ENCODE data around the gene TNS1. TPM values are rescaled to one million over a fixed set of nuclear protein-coding genes. Genes with fewer than 3 reads are reported as not detected.

The TNS1 gene
- total and polyA plus RNA-seq, 2 donors: 191 to 576 TPM

DNA sequence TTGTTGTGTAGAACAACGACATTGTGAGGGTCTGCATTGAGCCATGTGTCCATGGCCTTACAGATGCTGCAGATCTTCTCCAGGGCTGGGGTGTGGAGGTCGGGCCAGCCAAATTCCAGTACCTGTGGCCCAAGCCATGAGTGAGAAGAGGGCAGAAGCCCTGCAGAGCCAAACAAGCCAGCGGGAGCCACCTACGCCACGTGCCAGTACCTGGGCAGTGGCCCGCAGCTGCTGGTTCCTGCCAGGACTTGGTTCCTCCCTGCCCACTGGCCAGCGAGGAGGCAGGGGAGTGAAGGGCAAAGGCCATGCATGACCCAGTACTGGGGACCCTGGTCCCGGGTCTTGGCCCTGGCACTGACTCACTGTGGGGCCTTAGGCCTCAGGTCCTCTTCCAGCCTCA is 109.4 kb downstream of the TNS1 start:
- Histone ChIP-seq H3K4me1 (ENCODE audit: insufficient read depth) (no peaks in the 10 kb centered on the region), H3K4me3 (ENCODE audit: low read depth, low read length) (no peak overlapping the region), H3K27ac (ENCODE audit: low read depth) (no peak overlapping the region), H3K36me3 (ENCODE audit: insufficient read depth) (no peaks in the 10 kb centered on the region)
- no peak for DNase-seq (ENCODE audit: extremely low spot score)
- WGBS: 88% methylated on average over 8 of the region's 8 CpGs

DNA sequence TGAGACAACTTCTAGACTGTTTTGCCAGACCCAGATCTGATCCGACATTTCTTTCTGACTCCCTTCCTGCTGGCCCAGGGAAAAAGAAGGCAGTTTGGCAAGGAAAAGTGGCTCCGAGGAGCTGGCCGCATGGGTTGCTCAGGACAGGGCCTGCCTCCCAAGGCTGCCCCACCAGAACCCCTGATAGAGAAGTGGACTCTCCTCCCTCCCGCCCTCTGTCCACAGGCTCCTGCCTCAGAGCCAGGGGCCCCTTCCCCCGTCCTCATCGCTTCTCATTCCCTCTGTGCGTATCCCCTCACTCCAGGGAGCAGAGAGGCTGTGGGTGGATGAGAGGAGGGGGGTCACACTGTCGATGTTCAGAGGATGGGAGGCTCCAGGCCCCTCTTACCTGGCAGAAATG is 110.2 kb downstream of the TNS1 start:
- H3K4me3 ChIP-seq (ENCODE audit: low read depth, low read length): no peak overlapping the region
- no peaks in the 10 kb centered on the region for H3K4me1 ChIP-seq (ENCODE audit: insufficient read depth)
- 78% methylated on average over 8 of the region's 8 CpGs for WGBS
- no peak for DNase-seq (ENCODE audit: extremely low spot score)
- no peaks in the 10 kb centered on the region for H3K36me3 ChIP-seq (ENCODE audit: insufficient read depth)
- no peak overlapping the region for H3K27ac ChIP-seq (ENCODE audit: low read depth)

DNA sequence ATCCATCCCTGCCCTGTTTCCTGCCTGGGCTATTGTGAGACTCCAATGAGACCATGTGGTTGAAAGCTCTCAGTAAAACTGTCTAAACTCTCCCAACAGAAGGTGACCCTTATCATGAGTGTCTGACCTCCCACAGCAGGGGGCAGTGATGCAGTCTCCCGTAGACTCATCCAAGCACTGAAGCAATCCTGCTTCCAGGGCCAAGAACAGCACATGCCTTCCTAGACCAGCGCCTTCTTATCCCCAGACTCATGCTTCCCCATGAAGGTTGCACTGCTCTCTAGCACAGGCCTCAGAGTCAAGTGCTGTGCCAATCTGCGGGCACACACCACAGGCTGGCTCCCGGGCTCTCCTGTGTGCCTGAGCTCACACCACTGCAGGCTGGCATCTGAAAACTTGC is 112.3 kb downstream of the TNS1 start:
- no peak for DNase-seq (ENCODE audit: extremely low spot score)
- H3K4me1 ChIP-seq (ENCODE audit: insufficient read depth): no peaks in the 10 kb centered on the region
- H3K27ac ChIP-seq (ENCODE audit: low read depth): no peak overlapping the region
- H3K36me3 ChIP-seq (ENCODE audit: insufficient read depth): peaks cover 3% of the 10 kb centered on the region
- H3K4me3 ChIP-seq (ENCODE audit: low read depth, low read length): no peak overlapping the region
- 57% methylated on average over 4 of the region's 4 CpGs for WGBS

DNA sequence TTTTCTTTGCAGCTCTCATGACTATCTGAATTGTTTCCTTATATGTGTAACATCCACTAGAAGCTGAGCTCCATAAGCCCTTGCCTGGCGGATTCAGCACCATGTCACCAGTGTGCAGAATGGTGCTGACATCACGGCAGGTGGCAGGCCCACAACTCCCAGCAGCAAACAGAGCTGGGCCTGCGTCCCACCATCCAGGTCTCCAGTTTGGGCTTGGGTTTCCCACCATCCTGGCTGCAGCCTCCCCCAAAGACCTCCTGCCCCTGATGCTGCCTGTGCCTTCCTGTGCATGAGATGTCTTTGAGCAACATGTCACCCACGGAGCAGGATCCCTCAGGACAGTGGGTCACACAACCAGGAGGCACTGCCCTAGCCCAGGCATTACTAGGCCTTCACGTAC is 113.1 kb downstream of the TNS1 start:
- DNase-seq (ENCODE audit: extremely low spot score): no peak
- Histone ChIP-seq H3K27ac (ENCODE audit: low read depth) (no peak overlapping the region), H3K36me3 (ENCODE audit: insufficient read depth) (peaks cover 7% of the 10 kb centered on the region), H3K4me1 (ENCODE audit: insufficient read depth) (no peaks in the 10 kb centered on the region), H3K4me3 (ENCODE audit: low read depth, low read length) (no peak overlapping the region)
- 75% methylated on average over 5 of the region's 5 CpGs for WGBS

DNA sequence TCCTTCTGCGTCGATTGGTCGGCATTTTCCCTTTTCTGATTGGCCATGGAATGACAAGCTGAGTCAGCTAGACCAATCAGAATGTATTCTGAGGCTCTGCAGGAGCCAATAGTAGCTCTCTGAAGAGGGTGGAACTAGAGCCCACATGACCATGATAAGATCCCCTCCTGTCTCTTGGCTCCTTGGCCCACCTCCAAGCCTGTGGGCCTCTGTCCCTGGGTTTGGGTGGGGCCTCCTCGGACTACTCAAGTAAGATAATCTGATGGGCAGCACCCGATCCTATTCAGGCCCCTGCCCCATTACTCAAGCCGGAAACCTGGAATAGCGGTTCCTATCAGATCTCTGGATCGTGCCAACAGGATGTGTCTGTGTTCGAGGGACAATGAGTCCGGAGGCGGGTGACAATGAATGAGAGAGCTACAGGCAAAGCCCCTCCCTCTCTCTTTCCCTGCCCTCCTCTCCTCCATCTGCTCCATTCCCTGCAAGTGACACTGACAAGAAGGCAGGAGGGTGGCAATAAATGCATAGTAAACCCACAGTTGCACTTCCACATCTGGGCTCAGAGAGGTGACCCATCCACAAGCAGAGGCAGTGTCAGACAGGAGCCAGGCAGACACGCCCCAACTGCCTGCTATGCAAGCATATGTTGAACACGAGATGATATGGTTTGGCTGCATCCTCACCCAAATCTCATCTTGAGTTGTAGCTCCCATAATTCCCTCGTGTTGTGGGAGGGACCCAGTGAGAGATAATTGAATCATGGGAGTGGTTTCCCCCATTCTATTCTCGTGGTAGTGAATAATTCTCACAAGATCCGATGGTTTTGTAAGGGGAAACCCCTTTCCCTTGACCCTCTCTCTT is 114.7 kb downstream of the TNS1 start:
- no peak overlapping the region for H3K4me3 ChIP-seq (ENCODE audit: low read depth, low read length)
- H3K4me1 ChIP-seq (ENCODE audit: insufficient read depth): no peaks in the 10 kb centered on the region
- H3K36me3 ChIP-seq (ENCODE audit: insufficient read depth): peaks cover 9% of the 10 kb centered on the region
- WGBS: 41% methylated on average over 16 of the region's 16 CpGs
- H3K27ac ChIP-seq (ENCODE audit: low read depth): peak overlapping the region; percentile 18
- DNase-seq (ENCODE audit: extremely low spot score): no peak

DNA sequence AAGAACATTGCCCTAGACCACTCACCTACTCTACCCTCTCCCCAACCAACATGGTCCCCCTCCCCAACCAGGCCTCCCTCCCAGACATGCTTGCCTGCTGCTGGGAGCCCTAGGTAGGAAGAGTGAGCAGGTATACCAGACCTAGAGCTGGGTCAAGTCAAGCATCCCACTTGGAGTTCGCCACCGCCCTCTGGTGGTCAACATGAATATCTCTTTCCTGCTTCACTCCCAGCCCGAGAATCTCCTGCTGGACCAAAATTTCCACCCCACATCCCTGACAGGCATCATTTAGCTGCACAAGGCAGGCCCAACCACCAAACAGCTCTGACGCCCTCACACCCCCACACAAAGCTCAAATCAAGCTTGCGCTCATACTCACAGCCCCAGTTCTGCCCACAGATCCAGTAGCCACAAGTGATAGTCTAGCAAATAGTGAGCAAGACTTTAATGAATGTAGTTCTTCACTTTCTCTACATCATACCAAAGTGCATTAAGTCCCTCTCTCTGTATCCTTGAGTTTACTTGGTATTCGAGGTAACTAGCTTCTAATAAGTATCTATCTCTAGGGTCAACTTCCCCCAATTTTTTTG is 116.0 kb downstream of the TNS1 start:
- peaks cover 9% of the 10 kb centered on the region for H3K36me3 ChIP-seq (ENCODE audit: insufficient read depth)
- no peak overlapping the region for H3K27ac ChIP-seq (ENCODE audit: low read depth)
- no peak for DNase-seq (ENCODE audit: extremely low spot score)
- 22% methylated on average over 6 of the region's 6 CpGs for WGBS
- no peak overlapping the region for H3K4me3 ChIP-seq (ENCODE audit: low read depth, low read length)
- no peaks in the 10 kb centered on the region for H3K4me1 ChIP-seq (ENCODE audit: insufficient read depth)

DNA sequence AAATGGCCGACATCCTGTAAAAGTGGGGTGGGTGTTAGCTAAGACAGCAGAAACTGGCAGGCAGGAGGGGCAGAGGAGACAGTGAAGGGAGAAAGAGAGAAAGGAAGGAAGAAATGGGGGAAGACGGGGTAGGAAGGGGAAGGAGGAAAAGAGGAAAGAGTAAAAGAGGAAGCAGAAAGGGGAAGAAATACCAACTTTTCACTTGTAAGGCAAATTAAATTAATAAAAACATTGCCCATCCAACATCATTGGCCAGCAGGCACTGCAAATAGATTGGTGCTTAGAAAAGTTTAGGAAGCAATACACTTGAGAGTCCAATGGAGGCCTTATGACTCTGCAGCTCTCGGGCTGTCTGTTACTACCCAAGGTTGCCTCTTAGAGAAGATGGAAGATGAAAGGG is 116.7 kb downstream of the TNS1 start:
- H3K27ac ChIP-seq (ENCODE audit: low read depth): no peak overlapping the region
- 86% methylated on average over 3 of the region's 3 CpGs for WGBS
- H3K4me1 ChIP-seq (ENCODE audit: insufficient read depth): no peaks in the 10 kb centered on the region
- DNase-seq (ENCODE audit: extremely low spot score): no peak
- H3K4me3 ChIP-seq (ENCODE audit: low read depth, low read length): no peak overlapping the region
- peaks cover 9% of the 10 kb centered on the region for H3K36me3 ChIP-seq (ENCODE audit: insufficient read depth)

DNA sequence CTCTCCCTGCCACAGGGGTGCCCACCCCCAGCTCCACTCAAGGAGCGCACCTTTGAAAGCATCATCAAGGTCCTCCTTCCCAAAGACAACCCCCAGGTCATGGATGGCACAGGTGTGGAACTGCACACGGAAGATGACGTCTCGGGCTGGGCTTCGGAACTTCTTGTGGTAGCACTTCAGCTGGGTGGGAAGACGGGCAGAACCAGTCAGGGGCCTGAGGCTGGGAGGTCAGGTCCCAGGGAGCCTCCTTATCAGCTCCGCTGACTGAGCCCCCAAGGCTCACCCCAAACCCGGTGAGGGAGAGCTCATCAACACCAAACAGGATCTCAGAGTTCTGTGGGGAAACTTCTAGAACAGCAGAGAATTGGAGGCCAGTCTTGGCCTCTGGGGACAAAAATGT is 117.8 kb downstream of the TNS1 start:
- H3K27ac ChIP-seq (ENCODE audit: low read depth): no peak overlapping the region
- H3K36me3 ChIP-seq (ENCODE audit: insufficient read depth): peaks cover 9% of the 10 kb centered on the region
- WGBS: 86% methylated on average over 8 of the region's 8 CpGs
- no peak overlapping the region for H3K4me3 ChIP-seq (ENCODE audit: low read depth, low read length)
- DNase-seq (ENCODE audit: extremely low spot score): no peak
- H3K4me1 ChIP-seq (ENCODE audit: insufficient read depth): no peaks in the 10 kb centered on the region

DNA sequence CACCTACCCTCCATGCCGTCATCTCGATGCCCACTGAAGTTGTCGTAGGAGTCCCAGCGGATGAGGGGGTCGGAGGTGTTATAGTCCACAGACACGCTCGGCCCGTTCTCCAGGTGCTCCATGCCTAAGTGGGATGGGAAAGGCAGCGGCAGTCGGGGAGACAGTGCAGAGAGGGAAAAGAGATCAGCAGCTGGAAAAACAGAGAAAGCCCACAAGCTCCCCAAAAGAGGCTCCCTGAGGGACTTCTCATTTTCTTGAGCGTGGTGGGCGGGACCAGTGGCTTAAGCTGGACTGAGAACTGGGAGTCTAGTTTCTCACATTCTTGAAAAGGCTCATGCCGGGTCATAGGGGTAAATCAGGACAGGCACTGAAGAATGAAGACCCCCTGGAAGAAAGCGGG is 121.9 kb downstream of the TNS1 start:
- no peak for DNase-seq (ENCODE audit: extremely low spot score)
- no peak overlapping the region for H3K27ac ChIP-seq (ENCODE audit: low read depth)
- no peaks in the 10 kb centered on the region for H3K4me1 ChIP-seq (ENCODE audit: insufficient read depth)
- 75% methylated on average over 14 of the region's 14 CpGs for WGBS
- H3K4me3 ChIP-seq (ENCODE audit: low read depth, low read length): no peak overlapping the region
- peaks cover 13% of the 10 kb centered on the region for H3K36me3 ChIP-seq (ENCODE audit: insufficient read depth)

DNA sequence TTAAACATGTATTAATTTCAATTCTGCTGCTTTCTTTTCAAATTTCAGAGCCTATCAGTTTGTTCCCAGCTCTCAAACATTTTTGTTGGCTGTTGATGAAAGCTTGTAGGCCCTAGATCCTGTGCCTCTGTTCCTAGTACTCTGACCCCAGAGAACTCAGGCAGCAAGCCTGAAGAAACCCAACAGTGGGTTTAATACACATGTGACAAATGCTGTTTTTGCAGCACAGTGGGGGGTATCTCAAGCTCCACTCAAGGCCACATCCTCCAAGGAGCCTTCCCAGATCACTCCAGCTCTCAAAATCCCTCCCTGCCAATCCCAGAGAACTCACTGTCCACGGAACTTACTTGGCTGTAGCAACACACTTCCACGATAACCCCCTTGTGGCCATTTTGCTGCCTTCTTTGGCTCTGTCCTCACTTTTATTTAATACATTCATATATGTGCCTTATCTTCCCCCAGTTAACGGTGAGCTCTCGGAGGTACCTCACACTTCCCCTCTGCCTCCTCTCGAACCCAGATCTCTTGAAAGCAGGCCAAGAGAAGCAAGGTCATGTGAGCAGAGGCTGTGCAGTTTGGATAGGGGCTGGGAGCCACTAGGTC is 122.4 kb downstream of the TNS1 start:
- no peaks in the 10 kb centered on the region for H3K4me1 ChIP-seq (ENCODE audit: insufficient read depth)
- H3K4me3 ChIP-seq (ENCODE audit: low read depth, low read length): no peak overlapping the region
- 64% methylated on average over 5 of the region's 5 CpGs for whole genome bisulfite sequencing
- no peak overlapping the region for H3K27ac ChIP-seq (ENCODE audit: low read depth)
- peaks cover 10% of the 10 kb centered on the region for H3K36me3 ChIP-seq (ENCODE audit: insufficient read depth)
- DNase-seq (ENCODE audit: extremely low spot score): no peak

DNA sequence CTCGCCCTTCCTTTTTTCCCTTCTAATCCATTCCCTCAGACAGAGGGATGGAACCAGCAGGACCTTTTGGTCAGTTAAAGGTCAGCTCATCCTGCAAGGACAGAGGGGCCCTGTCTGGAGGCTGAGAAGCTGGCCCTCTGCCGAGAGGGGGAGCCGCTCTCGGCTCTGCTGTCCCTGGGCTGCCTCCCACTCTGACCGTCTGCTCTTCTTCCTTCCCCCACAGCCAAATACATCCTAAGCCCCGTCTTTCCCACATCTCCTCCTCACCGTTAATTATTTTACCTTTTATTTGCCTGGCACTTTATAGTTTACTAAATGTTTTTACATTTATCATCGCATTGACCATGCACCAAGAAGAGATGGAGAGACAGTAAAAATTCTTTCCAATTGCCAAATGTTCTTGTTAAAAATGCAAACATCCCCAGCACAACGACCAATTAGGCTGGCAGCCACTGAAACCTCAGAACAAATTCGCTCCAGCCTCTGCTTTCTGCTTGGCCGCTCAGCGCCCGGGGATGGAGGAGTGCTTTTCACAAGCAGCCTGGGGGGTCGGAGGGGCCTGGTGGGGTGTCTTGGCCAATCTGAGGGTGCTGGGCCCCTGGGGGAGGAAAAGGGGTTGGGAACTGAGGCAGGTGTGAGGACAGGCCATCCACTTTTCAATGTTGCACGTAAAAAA is 123.7 kb downstream of the TNS1 start:
- H3K4me1 ChIP-seq (ENCODE audit: insufficient read depth): no peaks in the 10 kb centered on the region
- peaks cover 4% of the 10 kb centered on the region for H3K36me3 ChIP-seq (ENCODE audit: insufficient read depth)
- no peak overlapping the region for H3K4me3 ChIP-seq (ENCODE audit: low read depth, low read length)
- DNase-seq (ENCODE audit: extremely low spot score): no peak
- H3K27ac ChIP-seq (ENCODE audit: low read depth): peak overlapping the region; percentile 15
- 46% methylated on average over 15 of the region's 15 CpGs for WGBS

DNA sequence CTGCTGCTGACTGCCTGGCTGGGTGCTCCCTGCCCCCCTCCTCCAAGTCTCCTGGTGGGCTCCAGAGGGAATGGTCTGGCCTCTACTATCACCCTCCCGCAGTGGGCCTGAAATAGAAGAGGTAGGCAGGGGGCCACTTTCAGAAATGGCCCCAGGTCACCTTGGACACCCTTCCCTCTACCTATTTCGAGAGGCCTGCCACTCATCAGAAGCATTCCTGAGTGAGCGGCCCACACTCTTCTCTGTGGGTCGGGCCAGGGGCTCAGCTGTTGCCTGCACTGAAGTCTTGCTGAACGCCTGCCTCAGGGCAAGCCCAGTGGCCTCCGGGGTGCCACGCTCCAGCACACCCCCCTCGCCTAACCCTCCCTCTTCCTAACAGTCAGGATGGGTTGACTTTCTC is 124.9 kb downstream of the TNS1 start:
- WGBS: 80% methylated on average over 8 of the region's 8 CpGs
- Histone ChIP-seq H3K4me3 (ENCODE audit: low read depth, low read length) (no peak overlapping the region), H3K27ac (ENCODE audit: low read depth) (no peak overlapping the region), H3K36me3 (ENCODE audit: insufficient read depth) (peaks cover 4% of the 10 kb centered on the region), H3K4me1 (ENCODE audit: insufficient read depth) (no peaks in the 10 kb centered on the region)
- no peak for DNase-seq (ENCODE audit: extremely low spot score)

DNA sequence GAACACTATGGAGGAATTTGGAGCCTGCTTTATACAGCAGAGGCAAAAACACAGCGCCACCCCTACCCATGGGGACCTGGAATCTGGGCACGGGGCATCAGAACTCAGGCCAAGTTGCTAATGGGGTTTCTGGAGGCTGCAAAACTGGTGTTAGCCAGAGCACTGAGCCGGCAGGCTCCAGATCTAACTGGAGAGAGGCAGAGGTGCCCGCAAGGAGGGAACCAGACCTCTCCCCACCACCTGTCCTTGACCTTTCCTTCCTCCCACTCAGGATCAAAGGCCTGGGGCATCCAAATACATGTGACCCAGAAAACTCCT is 126.6 kb downstream of the TNS1 start:
- Histone ChIP-seq H3K4me3 (ENCODE audit: low read depth, low read length) (no peak overlapping the region), H3K4me1 (ENCODE audit: insufficient read depth) (no peaks in the 10 kb centered on the region), H3K36me3 (ENCODE audit: insufficient read depth) (peaks cover 4% of the 10 kb centered on the region), H3K27ac (ENCODE audit: low read depth) (no peak overlapping the region)
- 85% methylated on average over 4 of the region's 4 CpGs for WGBS
- no peak for DNase-seq (ENCODE audit: extremely low spot score)

All from urinary bladder (tissue), 4 donors.